ENCODE measurements around the gene CHST3.

The CHST3 gene

DNA sequence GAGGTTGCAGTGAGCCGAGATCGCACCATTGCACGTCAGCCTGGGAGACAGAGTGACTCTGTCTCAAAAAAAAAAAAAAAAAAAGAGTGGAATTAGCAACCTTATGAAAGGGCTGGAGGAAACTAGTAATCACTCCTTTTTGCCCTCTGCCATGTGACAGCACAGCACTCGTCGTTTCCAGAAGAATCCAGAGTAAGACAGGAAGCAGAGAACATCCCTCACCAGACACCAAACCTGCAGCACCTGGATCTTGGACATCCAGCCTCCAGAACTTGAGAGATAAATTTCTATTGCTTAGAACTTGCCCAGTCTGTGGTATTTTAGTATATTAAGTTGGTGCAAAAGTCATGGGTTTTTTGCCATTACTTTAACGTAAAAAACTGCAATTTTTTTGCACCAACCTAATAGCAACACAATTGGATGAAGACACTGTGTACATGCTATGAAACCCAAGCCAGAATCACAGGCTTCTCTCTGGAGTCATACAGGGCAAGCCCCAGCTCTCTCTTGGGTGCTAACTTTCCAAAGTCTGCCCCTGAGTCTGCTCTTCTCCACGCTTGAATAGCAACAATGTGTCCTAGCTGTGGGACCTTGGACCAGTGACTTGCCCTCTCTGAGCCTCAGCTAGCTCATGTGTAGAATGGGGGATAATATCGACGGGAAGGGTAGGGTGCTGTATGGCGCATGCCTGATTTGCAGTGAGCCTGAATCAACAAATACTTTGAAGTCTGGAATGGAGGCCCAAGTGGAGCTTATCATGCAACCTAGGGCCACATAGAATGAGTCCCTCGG, 55.1 kb downstream of the CHST3 start:
- TF ChIP-seq TCF12 (IDR thresholded peaks at IDR 0.05; ENCODE audit: low read depth) (no peak), CREB1 (IDR thresholded peaks at IDR 0.05; ENCODE audit: low read depth) (no peak), EP300 (IDR thresholded peaks at IDR 0.05; ENCODE audit: borderline replicate concordance) (no peak), TAF1 (IDR thresholded peaks at IDR 0.05; ENCODE audit: low read depth) (no peak), YY1 (IDR thresholded peaks at IDR 0.05; ENCODE audit: low read depth) (no peak), MAX (IDR thresholded peaks at IDR 0.05) (no peak), FOXM1 (IDR thresholded peaks at IDR 0.05; ENCODE audit: borderline replicate concordance, low read depth) (no peak), REST (IDR thresholded peaks at IDR 0.05; ENCODE audit: low read depth) (no peak), EGR1 (IDR thresholded peaks at IDR 0.05) (no peak), RAD21 (IDR thresholded peaks at IDR 0.05; ENCODE audit: low read depth) (no peak), ZBTB7A (IDR thresholded peaks at IDR 0.05; ENCODE audit: low read depth) (no peak)
- TF ChIP-seq, protein P1, sequence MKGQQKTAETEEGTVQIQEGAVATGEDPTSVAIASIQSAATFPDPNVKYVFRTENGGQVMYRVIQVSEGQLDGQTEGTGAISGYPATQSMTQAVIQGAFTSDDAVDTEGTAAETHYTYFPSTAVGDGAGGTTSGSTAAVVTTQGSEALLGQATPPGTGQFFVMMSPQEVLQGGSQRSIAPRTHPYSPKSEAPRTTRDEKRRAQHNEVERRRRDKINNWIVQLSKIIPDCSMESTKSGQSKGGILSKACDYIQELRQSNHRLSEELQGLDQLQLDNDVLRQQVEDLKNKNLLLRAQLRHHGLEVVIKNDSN (IDR thresholded peaks at IDR 0.05) = no peak

GRCh38 chr10:72020914-72021809, 57.0 kb downstream of the CHST3 start:
- TF ChIP-seq FOXM1 (IDR thresholded peaks at IDR 0.05; ENCODE audit: borderline replicate concordance, low read depth) (no peak), YY1 (IDR thresholded peaks at IDR 0.05; ENCODE audit: low read depth) (no peak), EGR1 (IDR thresholded peaks at IDR 0.05) (no peak)
- TF ChIP-seq, protein P1 (IDR thresholded peaks at IDR 0.05) = no peak

DNA sequence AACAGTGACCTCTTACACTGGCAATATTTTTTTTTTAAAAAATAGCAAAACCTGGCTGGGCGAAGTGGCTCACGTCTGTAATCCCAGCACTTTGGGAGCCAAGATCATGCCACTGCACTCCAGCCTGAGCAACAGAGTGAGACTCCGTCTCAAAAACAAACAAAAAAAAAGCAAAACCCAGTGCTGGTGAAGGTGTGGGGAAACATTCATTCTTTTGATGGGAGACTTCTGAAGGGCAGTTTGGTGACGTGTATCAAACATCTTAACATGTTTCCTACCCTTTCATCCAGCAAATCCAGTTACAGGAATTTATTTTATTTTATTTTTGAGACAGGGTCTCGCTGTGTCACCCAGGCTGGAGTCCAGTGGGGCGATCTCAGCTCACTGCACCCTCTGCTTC, 58.0 kb downstream of the CHST3 start:
- TF ChIP-seq TCF12 (IDR thresholded peaks at IDR 0.05; ENCODE audit: low read depth) (no peak), FOXM1 (IDR thresholded peaks at IDR 0.05; ENCODE audit: borderline replicate concordance, low read depth) (no peak), ZBTB7A (IDR thresholded peaks at IDR 0.05; ENCODE audit: low read depth) (no peak), MAX (IDR thresholded peaks at IDR 0.05) (no peak), RAD21 (IDR thresholded peaks at IDR 0.05; ENCODE audit: low read depth) (no peak), YY1 (IDR thresholded peaks at IDR 0.05; ENCODE audit: low read depth) (no peak), TEAD4 (IDR thresholded peaks at IDR 0.05) (no peak), TAF1 (IDR thresholded peaks at IDR 0.05; ENCODE audit: low read depth) (no peak), CREB1 (IDR thresholded peaks at IDR 0.05; ENCODE audit: low read depth) (no peak), EP300 (IDR thresholded peaks at IDR 0.05; ENCODE audit: borderline replicate concordance) (no peak), REST (IDR thresholded peaks at IDR 0.05; ENCODE audit: low read depth) (no peak), CEBPB (IDR thresholded peaks at IDR 0.05) (no peak), EGR1 (IDR thresholded peaks at IDR 0.05) (no peak), NFIC (IDR thresholded peaks at IDR 0.05) (no peak)
- TF ChIP-seq, protein P1 (IDR thresholded peaks at IDR 0.05) = no peak

GRCh38 chr10:72024596-72024995, 60.4 kb downstream of the CHST3 start:
- no peak for TF ChIP-seq REST (IDR thresholded peaks at IDR 0.05; ENCODE audit: low read depth)
- TF ChIP-seq TCF12 (IDR thresholded peaks at IDR 0.05; ENCODE audit: low read depth) = no peak
- TF ChIP-seq, protein P1 (IDR thresholded peaks at IDR 0.05) = no peak
- no peak for TF ChIP-seq FOXM1 (IDR thresholded peaks at IDR 0.05; ENCODE audit: borderline replicate concordance, low read depth)
- no peak for TF ChIP-seq RAD21 (IDR thresholded peaks at IDR 0.05; ENCODE audit: low read depth)
- TF ChIP-seq TEAD4 (IDR thresholded peaks at IDR 0.05) = no peak
- TF ChIP-seq EP300 (IDR thresholded peaks at IDR 0.05; ENCODE audit: borderline replicate concordance) = no peak
- no peak for TF ChIP-seq YY1 (IDR thresholded peaks at IDR 0.05; ENCODE audit: low read depth)
- no peak for TF ChIP-seq ZBTB7A (IDR thresholded peaks at IDR 0.05; ENCODE audit: low read depth)
- no peak for TF ChIP-seq NFIC (IDR thresholded peaks at IDR 0.05)
- TF ChIP-seq TAF1 (IDR thresholded peaks at IDR 0.05; ENCODE audit: low read depth) = no peak
- no peak for TF ChIP-seq CREB1 (IDR thresholded peaks at IDR 0.05; ENCODE audit: low read depth)
- no peak for TF ChIP-seq EGR1 (IDR thresholded peaks at IDR 0.05)
- TF ChIP-seq MAX (IDR thresholded peaks at IDR 0.05) = no peak
- no peak for TF ChIP-seq CEBPB (IDR thresholded peaks at IDR 0.05)
